GM12878 (cell line): ENCODE data around the gene CRYAA. TPM values are rescaled to one million over a fixed set of nuclear protein-coding genes. Genes with fewer than 3 reads are reported as not detected.

Experiments
- ATAC-seq: fragments of 200-7000 bp; cut with Tn5 transposase; 3 replicates; pipeline ENCODE4 v1.9.1; 2020; ENCODE audit warnings: mild to moderate bottlenecking, moderate library complexity
- BruUV-seq: library from RNA; stranded (reverse); fragments of 400-500 nt; replicated peaks from 2 replicates; lab custom pipeline; 2021; lab: Mats Ljungman, UMichigan
- CTCF ChIA-PET: fragments of 300-600 bp; sonication (Branson Sonifier 250); formaldehyde crosslinking; extraction: SDS; loops from one replicate; lab custom pipeline; 2021; ENCODE audit warnings: inconsistent platforms; lab: Yijun Ruan, JAX
- POLR2A ChIA-PET: fragments of 350-600 bp; formaldehyde crosslinking; extraction: SDS; loops from one replicate; lab custom pipeline; 2021; ENCODE audit warnings: inconsistent platforms; lab: Charles Lee
- RAD21 ChIA-PET: fragments of 300-600 bp; sonication (Branson Sonifier 250); formaldehyde crosslinking; loops from one replicate; lab custom pipeline; 2023; ENCODE audit warnings: antibody characterized with exemption; ENCODE audit not compliant: unreplicated experiment; lab: Charles Lee
- SMC1A ChIA-PET: fragments of 300-600 bp; sonication (Branson Sonifier 250); formaldehyde crosslinking; loops from one replicate; lab custom pipeline; 2023; ENCODE audit not compliant: unreplicated experiment, uncharacterized antibody; lab: Charles Lee
- DNase-seq: peaks from one replicate; pipeline ENCODE4 v3.0.0-alpha.2; 2011; ENCODE audit warnings: low read depth, low spot score
- FAIRE-seq: peaks from 3 replicates; lab custom pipeline; 2011; peaks lifted over from hg19 to GRCh38; lab: Jason Lieb, UNC
- H2AFZ ChIP-seq: 2 replicates; pipeline ENCODE4 v1.6.0; 2011; ENCODE audit warnings: low read depth, low read length, control low read depth; ENCODE audit not compliant: control insufficient read depth
- H3K27ac ChIP-seq: 2 replicates; pipeline ENCODE4 v1.5.1; 2011; ENCODE audit warnings: control low read depth; ENCODE audit not compliant: control insufficient read depth, insufficient read depth
- H3K27me3 ChIP-seq, 2 experiments: replicated peaks in 1 of 2; 2 replicates each; pipeline versions ENCODE4 v1.6.0 to v1.6.1; 2011; ENCODE audit warnings: low read length in 1 of 2; ENCODE audit not compliant: control insufficient read depth in 2 of 2, insufficient read depth in 2 of 2
- H3K36me3 ChIP-seq, 2 experiments: 2 replicates each; pipeline ENCODE4 v1.5.1; 2011; ENCODE audit warnings: low read length in 1 of 2; ENCODE audit not compliant: control insufficient read depth in 2 of 2, insufficient read depth in 2 of 2
- H3K4me1 ChIP-seq: 2 replicates; pipeline ENCODE4 v1.6.1; 2011; ENCODE audit warnings: mild to moderate bottlenecking, low read length, moderate library complexity, mixed read lengths; ENCODE audit not compliant: control insufficient read depth, insufficient read depth
- H3K4me2 ChIP-seq: 2 replicates; pipeline ENCODE4 v1.6.0; 2011; ENCODE audit warnings: control low read depth; ENCODE audit not compliant: control insufficient read depth, insufficient read depth
- H3K4me3 ChIP-seq: fragments of 200-600 bp; sonication (generic); 2 replicates; pipeline ENCODE4 v1.5.1; 2016
- H3K79me2 ChIP-seq: 2 replicates; pipeline ENCODE4 v1.6.0; 2011; ENCODE audit warnings: low read length; ENCODE audit not compliant: control insufficient read depth, insufficient read depth
- H3K9ac ChIP-seq: 2 replicates; pipeline ENCODE4 v1.8.0; 2011; ENCODE audit warnings: low read length, control low read depth, mixed read lengths; ENCODE audit not compliant: control insufficient read depth, insufficient read depth
- H3K9me3 ChIP-seq: replicated peaks from 3 replicates; pipeline ENCODE4 v1.5.1; 2011; ENCODE audit warnings: mild to moderate bottlenecking, low read length; ENCODE audit not compliant: control insufficient read depth, insufficient read depth
- H4K20me1 ChIP-seq: 2 replicates; pipeline ENCODE4 v1.6.0; 2011; ENCODE audit not compliant: control insufficient read depth, insufficient read depth
- NFIC ChIP-seq: IDR thresholded peaks from 2 replicates; pipeline ENCODE4 v1.6.1; 2012; ENCODE audit warnings: low read depth, mild to moderate bottlenecking, inconsistent platforms, low read length, moderate library complexity
- ZNF592 ChIP-seq: fragments of 450-650 bp; IDR thresholded peaks from 2 replicates; pipeline ENCODE4 v1.6.1; 2017; ENCODE audit warnings: mild to moderate bottlenecking, moderate library complexity
- WGBS: methylation state at CpG from one replicate; pipeline ENCODE4 v1.1.6; 2016; ENCODE audit warnings: low lambda C conversion rate; ENCODE audit not compliant: insufficient replicate concordance, insufficient coverage; ENCODE audit errors: missing lambda C conversion rate; 5-methylcytosine and 5-hydroxymethylcytosine counted together
- in situ Hi-C: fragments of 300-500 bp; cut with MboI; formaldehyde crosslinking; loops from 9 replicates; pipeline ENCODE4 v1.14.3; 2018; ENCODE audit warnings: mixed read lengths
- intact Hi-C: fragments of 100-400 bp; cut with micrococcal nuclease; formaldehyde crosslinking; loops from one replicate; pipeline ENCODE4 v1.14.2; 2022; ENCODE audit not compliant: unreplicated experiment
- polyA plus RNA-seq, 11 experiments: library from polyadenylated mRNA; depleted of rRNA in 4 of 11; unstranded in 6 of 11; stranded (reverse) in 5 of 11; fragments of >200 nt; fragmentation: Nextera tagmentation in 4 of 11; fragmentation: Illumina TruSeq in 1 of 11; extraction: Ambion mirVana in 4 of 11; extraction: Trizol in 1 of 11; gene quantifications; 1 replicate in 1 of 11; 2 replicates in 10 of 11; pipeline versions ENCODE4 v1.2.1 to v1.2.3, GENCODE V29; 2011 to 2016; ENCODE audit warnings: inconsistent platforms in 2 of 11, missing spikeins in 2 of 11, low read depth in 1 of 11
- total RNA-seq, 4 experiments: library from RNA; depleted of rRNA in 3 of 4; stranded (reverse); fragments of >200 nt in 3 of 4; fragmentation: Illumina TruSeq in 1 of 4; extraction: Trizol in 1 of 4; gene quantifications; 2 replicates each; pipeline versions ENCODE4 v1.2.1 to v1.2.3, GENCODE V29; 2013 to 2021

Gene CRYAA
- total and polyA plus RNA-seq, 10 of the 15 experiments (the other 5 are each of a cell fraction or from before 2014, with no cell fraction given) = not detected

- DNase-seq = no peak
- ChIA-PET SMC1A (interaction anchor here (1.0 kb wide), 1 partner anchor 441 kb away, joined by 3 read pairs; no protein-coding TSS in a partner anchor), CTCF (interaction anchor here (0.6 kb wide), 1 partner anchor 15 kb away, joined by 3 read pairs; no protein-coding TSS in a partner anchor), RAD21 (no interaction called here), POLR2A (no interaction called here)
- no peak for FAIRE-seq
- H3K27me3 ChIP-seq = no peaks in the 10 kb centered on the region; a peak in 1 of 4 replicates
- no peak overlapping the region for H2AFZ ChIP-seq
- 40% methylated on average over 7 of the region's 7 CpGs for WGBS
- no peaks in the 10 kb centered on the region for H3K4me1 ChIP-seq
- H3K4me3 ChIP-seq = no peak overlapping the region
- in situ Hi-C loops (no loop called here), intact Hi-C loops (no loop called here)
- BruUV-seq = no TSS peak
- no peaks in the 10 kb centered on the region for H4K20me1 ChIP-seq
- no peak for ATAC-seq
- no peak for TF ChIP-seq ZNF592
- no peak for TF ChIP-seq NFIC
- no peaks in the 10 kb centered on the region for H3K79me2 ChIP-seq
- no peaks in the 10 kb centered on the region for H3K36me3 ChIP-seq
- no peak overlapping the region for H3K9ac ChIP-seq
- no peak overlapping the region for H3K27ac ChIP-seq
- H3K9me3 ChIP-seq = peaks cover 7% of the 10 kb centered on the region; the same call in 2 of the 3 replicates
- H3K4me2 ChIP-seq = no peak overlapping the region
Measured at GRCh38 chr21:43204638-43205037, 35.8 kb downstream of the CRYAA start.
